Endodermal cell (in vitro differentiated cells): ENCODE results near the gene UPF3B. TPM values are rescaled to one million over a fixed set of nuclear protein-coding genes. Genes with fewer than 3 reads are reported as not detected.
"Not testable (repeated sequence)": the region's sequence is repeated elsewhere in the genome, so short reads cannot be mapped to it uniquely, and the experiment has no call there.

Source experiments
- DNase-seq: peaks from one replicate; pipeline ENCODE4 v3.0.0-alpha.2; 2017
- H3K27ac ChIP-seq: 2 replicates; pipeline ENCODE4 v1.5.1; 2013; ENCODE audit warnings: mild to moderate bottlenecking, low read depth, low read length, moderate library complexity
- H3K27me3 ChIP-seq: 2 replicates; pipeline ENCODE4 v1.6.1; 2013; ENCODE audit warnings: mild to moderate bottlenecking, low read length, moderate library complexity; ENCODE audit not compliant: insufficient read depth, control insufficient read depth, poor library complexity, severe bottlenecking
- H3K36me3 ChIP-seq: 2 replicates; pipeline ENCODE4 v1.7.0; 2013; ENCODE audit warnings: mild to moderate bottlenecking, low read length, moderate library complexity; ENCODE audit not compliant: control insufficient read depth, insufficient read depth
- H3K4me1 ChIP-seq: one replicate; pipeline ENCODE4 v1.7.0; 2013; ENCODE audit warnings: low read length; ENCODE audit not compliant: control insufficient read depth, insufficient read depth
- H3K4me3 ChIP-seq: 2 replicates; pipeline ENCODE4 v1.5.1; 2013; ENCODE audit warnings: mild to moderate bottlenecking, low read length, moderate library complexity
- H3K9ac ChIP-seq: 2 replicates; pipeline ENCODE4 v1.6.1; 2013; ENCODE audit warnings: mild to moderate bottlenecking, low read length, moderate library complexity; ENCODE audit not compliant: poor library complexity, severe bottlenecking; ENCODE audit errors: extremely low read depth
- H3K9me3 ChIP-seq: 2 replicates; pipeline ENCODE4 v1.6.1; 2013; ENCODE audit warnings: mild to moderate bottlenecking, low read length, moderate library complexity; ENCODE audit not compliant: control insufficient read depth
- H3K27ac Mint-ChIP-seq: 2 replicates; pipeline ENCODE4 v1.8.0; 2020; ENCODE audit warnings: mixed read lengths
- H3K27me3 Mint-ChIP-seq: 2 replicates; pipeline ENCODE4 v1.8.0; 2021; ENCODE audit warnings: mild to moderate bottlenecking, mixed read lengths; ENCODE audit not compliant: insufficient read depth
- H3K36me3 Mint-ChIP-seq: 2 replicates; pipeline ENCODE4 v1.8.0; 2020; ENCODE audit warnings: low read depth, mixed read lengths
- H3K4me1 Mint-ChIP-seq: 2 replicates; pipeline ENCODE4 v1.8.0; 2020; ENCODE audit warnings: mixed read lengths
- H3K4me3 Mint-ChIP-seq: 2 replicates; pipeline ENCODE4 v1.8.0; 2020; ENCODE audit warnings: mild to moderate bottlenecking, moderate library complexity, mixed read lengths
- H3K9me3 Mint-ChIP-seq: 2 replicates; pipeline ENCODE4 v1.8.0; 2020; ENCODE audit warnings: mild to moderate bottlenecking, mixed read lengths
- CTCF ChIP-seq: fragments of 200-600 bp; sonication (generic); conservative IDR thresholded peaks from 2 replicates; pipeline ENCODE4 v1.5.0; 2021; ENCODE audit warnings: antibody characterized with exemption, mild to moderate bottlenecking
- WGBS, 2 experiments: methylation state at CpG; one replicate each; pipeline versions ENCODE4 v1.1.5 to v1.1.7; 2013; ENCODE audit warnings: missing lambda C conversion rate in 2 of 2, mixed read lengths in 1 of 2; ENCODE audit not compliant: insufficient coverage in 1 of 2, insufficient read length in 1 of 2; 5-methylcytosine and 5-hydroxymethylcytosine counted together
- total RNA-seq, 2 donors: library from RNA; stranded (reverse); fragmentation: NEBNext Ultra II Directional in 1 of 2; extraction: Animal tissue kit (Norgen Biotek cat#: 25700) in 1 of 2; gene quantifications; 2 replicates in 1 of 2; 3 replicates in 1 of 2; pipeline ENCODE4 v1.2.1, GENCODE V29; 2021

The UPF3B gene
- total RNA-seq, 2 donors from 2014 or later = 19.0 to 21.9 TPM

GRCh38 chrX:119828446-119828845, 24.3 kb downstream of the UPF3B start:
- Histone ChIP-seq H3K27me3 (no peaks in the 10 kb centered on the region), H3K4me1 (no peaks in the 10 kb centered on the region), H3K36me3 (peaks cover 10% of the 10 kb centered on the region), H3K27ac (no peak overlapping the region), H3K4me3 (no peak overlapping the region), H3K9me3 (no peaks in the 10 kb centered on the region), H3K9ac (no peak overlapping the region)
- peaks cover 46% of the 10 kb centered on the region for H3K9me3 Mint-ChIP-seq
- WGBS, 2 experiments = 95 to 100% methylated on average over 1 to 5 of the region's 5 CpGs
- peaks cover 25% of the 10 kb centered on the region for H3K36me3 Mint-ChIP-seq
- no peak overlapping the region for H3K27ac Mint-ChIP-seq
- H3K4me1 Mint-ChIP-seq = no peaks in the 10 kb centered on the region
- H3K27me3 Mint-ChIP-seq = no peaks in the 10 kb centered on the region
- no peak for TF ChIP-seq CTCF
- no peak overlapping the region for H3K4me3 Mint-ChIP-seq
- DNase-seq = no peak

DNA sequence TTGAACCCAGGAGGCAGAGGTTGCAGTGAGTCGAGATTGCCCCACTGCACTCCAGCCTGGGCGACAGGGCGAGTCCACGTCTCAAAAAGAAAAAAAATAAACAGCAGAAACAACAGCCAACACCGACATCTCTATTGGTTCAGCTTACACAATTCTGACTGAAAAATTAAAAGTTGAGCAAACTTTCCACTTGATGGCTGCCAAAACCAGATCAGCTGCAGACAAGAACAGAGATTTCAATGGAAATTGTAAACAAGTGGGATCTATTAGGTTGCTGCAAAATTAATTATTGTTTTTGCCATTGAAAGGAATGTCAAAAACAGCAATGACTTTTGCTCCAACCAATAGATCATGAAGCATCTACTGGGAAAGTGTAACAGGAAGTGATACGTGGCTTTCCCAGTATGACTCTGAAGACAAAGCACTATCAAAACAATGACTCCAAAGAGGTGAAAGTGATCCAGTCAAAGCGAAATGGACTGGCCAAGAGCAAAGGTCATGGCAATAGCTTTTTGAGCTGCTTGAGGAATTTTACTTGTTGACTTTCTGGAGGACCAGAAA, 26.3 kb downstream of the UPF3B start:
- Histone ChIP-seq H3K9ac (no peak overlapping the region), H3K36me3 (no peaks in the 10 kb centered on the region), H3K4me3 (no peak overlapping the region), H3K9me3 (no peaks in the 10 kb centered on the region), H3K4me1 (no peaks in the 10 kb centered on the region), H3K27me3 (no peaks in the 10 kb centered on the region), H3K27ac (no peak overlapping the region)
- Mint-ChIP-seq H3K9me3 (peaks cover 54% of the 10 kb centered on the region), H3K4me3 (no peak overlapping the region), H3K27ac (no peak overlapping the region), H3K27me3 (no peaks in the 10 kb centered on the region), H3K36me3 (peaks cover 17% of the 10 kb centered on the region), H3K4me1 (no peaks in the 10 kb centered on the region)
- DNase-seq = no peak
- no peak for TF ChIP-seq CTCF
- WGBS, 2 experiments = 92 to 100% methylated on average over 1 to 7 of the region's 7 CpGs

- WGBS, 2 experiments = 79% methylated on average over 2 of the region's 5 CpGs; no CpG with 5 or more reads in 1 of the 2 experiments
- H3K27ac ChIP-seq, H3K27ac Mint-ChIP-seq, H3K4me3 ChIP-seq, H3K36me3 ChIP-seq, H3K27me3 ChIP-seq, H3K9ac ChIP-seq, H3K36me3 Mint-ChIP-seq, H3K4me3 Mint-ChIP-seq, H3K27me3 Mint-ChIP-seq, DNase-seq, H3K9me3 ChIP-seq, H3K4me1 Mint-ChIP-seq, H3K4me1 ChIP-seq: not testable (repeated sequence)
- H3K9me3 Mint-ChIP-seq = peaks cover 42% of the 10 kb centered on the region
Measured at GRCh38 chrX:119824221-119824620, 28.5 kb downstream of the UPF3B start.

DNA sequence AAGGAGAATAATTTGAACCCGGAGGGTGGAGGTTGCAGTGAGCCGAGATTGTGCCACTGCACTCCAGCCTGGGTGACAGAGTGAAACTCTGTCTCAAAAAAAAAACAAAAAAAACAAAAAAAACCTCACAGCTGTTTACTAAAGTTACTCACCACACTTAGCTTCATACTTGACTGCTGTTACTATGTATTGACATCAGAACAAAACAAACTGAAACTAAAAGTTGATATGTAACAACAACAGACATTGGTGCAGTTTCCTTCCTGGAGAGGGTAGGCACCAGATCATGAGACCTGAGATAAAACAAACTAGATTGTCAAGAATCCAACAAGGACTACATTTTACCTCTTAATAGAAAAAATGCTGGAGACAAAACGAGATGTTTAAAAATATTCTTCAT, 31.1 kb downstream of the UPF3B start:
- not testable (repeated sequence) for H3K9me3 ChIP-seq, H3K4me3 Mint-ChIP-seq, H3K4me1 ChIP-seq, H3K27me3 ChIP-seq, DNase-seq, H3K4me1 Mint-ChIP-seq, H3K4me3 ChIP-seq, H3K9ac ChIP-seq, H3K27me3 Mint-ChIP-seq, H3K27ac ChIP-seq, H3K36me3 Mint-ChIP-seq, H3K36me3 ChIP-seq, H3K27ac Mint-ChIP-seq
- peaks cover 54% of the 10 kb centered on the region for H3K9me3 Mint-ChIP-seq
- 94% methylated on average over 2 of the region's 3 CpGs; no CpG with 5 or more reads in 1 of the 2 experiments for WGBS, 2 experiments
